GM12875 (cell line): ENCODE measurements around the gene PACS1.

Experiments
- H3K4me3 ChIP-seq: one replicate; pipeline ENCODE4 v1.5.1; 2011; ENCODE audit warnings: low read depth, low read length, control low read depth
- TF ChIP-seq, protein P1 (sequence below): IDR thresholded peaks from 2 replicates; pipeline ENCODE4 v1.5.1; 2011; ENCODE audit warnings: low read depth, mild to moderate bottlenecking, control low read depth, inconsistent platforms, low read length, moderate library complexity, borderline replicate concordance; ENCODE audit not compliant: insufficient read depth

PACS1 gene

DNA sequence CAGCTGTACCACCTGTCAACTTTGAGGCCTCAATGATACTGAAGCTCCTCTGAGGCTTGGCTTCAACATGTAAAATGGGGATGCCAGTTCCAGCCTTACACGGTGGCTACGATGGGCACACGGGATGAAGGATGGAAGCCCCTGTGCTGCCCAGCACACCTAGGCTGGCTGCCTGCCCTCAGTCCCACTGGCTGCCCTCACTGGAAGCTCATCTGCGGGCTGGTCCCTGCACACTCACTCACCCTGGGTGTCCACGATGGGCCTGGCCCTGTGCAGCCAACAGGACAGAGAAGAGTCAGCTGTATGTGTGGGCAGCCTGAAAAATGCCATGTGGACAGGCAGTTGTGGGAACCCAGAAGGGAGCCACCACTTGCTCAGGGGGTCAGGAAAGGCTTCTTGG is 216.6 kb downstream of the PACS1 start:
- no peak overlapping the region for H3K4me3 ChIP-seq
- TF ChIP-seq, protein P1, sequence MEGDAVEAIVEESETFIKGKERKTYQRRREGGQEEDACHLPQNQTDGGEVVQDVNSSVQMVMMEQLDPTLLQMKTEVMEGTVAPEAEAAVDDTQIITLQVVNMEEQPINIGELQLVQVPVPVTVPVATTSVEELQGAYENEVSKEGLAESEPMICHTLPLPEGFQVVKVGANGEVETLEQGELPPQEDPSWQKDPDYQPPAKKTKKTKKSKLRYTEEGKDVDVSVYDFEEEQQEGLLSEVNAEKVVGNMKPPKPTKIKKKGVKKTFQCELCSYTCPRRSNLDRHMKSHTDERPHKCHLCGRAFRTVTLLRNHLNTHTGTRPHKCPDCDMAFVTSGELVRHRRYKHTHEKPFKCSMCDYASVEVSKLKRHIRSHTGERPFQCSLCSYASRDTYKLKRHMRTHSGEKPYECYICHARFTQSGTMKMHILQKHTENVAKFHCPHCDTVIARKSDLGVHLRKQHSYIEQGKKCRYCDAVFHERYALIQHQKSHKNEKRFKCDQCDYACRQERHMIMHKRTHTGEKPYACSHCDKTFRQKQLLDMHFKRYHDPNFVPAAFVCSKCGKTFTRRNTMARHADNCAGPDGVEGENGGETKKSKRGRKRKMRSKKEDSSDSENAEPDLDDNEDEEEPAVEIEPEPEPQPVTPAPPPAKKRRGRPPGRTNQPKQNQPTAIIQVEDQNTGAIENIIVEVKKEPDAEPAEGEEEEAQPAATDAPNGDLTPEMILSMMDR: no peak

DNA sequence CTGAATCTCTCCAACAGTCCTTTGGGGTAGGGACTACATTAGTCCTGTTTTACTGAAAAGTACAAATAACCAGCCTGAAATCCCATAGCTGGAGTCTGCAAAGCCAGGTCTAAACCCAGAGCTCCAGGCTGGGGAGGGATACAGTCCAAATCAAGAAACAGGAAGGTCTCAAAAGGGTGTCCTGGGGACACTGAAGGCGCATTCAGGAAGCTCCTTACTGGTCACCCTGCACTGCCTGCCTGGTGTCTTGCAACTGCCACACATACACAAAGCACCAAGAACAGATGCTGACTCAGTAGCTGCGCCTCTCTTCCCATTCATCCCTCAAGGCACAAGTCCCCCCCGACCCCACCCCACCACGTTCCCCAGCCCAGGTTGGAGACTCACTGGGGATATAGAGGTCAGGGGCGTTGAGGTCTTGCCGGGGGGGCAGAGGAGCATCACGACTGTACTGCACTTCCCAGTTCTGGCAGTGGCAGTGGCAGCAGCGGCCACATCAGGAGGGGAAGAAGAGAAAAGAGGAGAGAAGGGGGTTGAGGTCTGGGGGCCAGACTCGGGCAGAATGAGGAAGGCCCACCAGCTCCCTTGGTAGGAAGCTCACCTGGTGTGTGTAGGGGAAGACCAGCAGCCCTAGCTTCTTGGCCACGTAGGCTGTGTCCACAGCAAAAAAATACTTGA is 217.3 kb downstream of the PACS1 start:
- TF ChIP-seq, protein P1: no peak

DNA sequence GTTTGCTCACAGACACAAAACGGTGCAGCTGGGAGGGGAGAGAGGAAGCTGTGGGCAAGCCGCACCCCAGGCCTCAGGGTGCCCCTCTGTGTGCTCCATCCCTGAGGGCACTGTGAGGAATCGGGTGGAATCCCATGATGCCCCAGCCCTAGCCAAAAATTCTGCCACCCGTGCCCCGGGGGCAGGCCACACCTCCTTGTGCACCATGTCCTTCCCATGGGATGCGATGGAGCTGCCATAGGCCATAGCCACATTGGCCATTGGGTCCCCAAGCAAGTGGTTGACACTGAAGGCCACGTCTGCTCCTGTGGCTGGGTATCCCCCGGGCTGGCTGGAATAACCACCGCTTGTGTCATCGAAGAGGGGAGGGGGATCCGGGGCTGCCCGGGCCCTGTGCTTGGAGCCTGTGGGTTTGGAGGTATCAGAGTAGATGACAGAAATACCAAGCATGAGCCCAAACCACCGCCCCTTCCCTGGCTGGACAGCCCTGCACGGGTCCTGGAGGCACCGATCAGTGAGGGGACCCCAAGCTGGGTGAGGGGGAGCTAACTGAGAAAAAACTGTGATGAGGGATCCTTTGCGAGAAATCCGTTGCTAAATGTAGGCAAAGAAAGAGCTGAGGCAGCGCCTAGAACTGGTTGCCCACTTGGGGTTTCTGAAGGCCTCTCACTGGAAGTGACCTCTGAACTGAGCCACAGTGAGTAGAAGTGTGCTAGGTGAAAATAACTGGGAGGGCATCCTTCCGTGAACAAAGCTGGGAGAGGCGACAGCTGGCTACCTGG is 218.0 kb downstream of the PACS1 start:
- peak overlapping the region; percentile 81 for H3K4me3 ChIP-seq
- TF ChIP-seq, protein P1: no peak

More for the DNA sequence above, 217.3 kb downstream of the PACS1 start:
- H3K4me3 ChIP-seq: no peak overlapping the region

DNA sequence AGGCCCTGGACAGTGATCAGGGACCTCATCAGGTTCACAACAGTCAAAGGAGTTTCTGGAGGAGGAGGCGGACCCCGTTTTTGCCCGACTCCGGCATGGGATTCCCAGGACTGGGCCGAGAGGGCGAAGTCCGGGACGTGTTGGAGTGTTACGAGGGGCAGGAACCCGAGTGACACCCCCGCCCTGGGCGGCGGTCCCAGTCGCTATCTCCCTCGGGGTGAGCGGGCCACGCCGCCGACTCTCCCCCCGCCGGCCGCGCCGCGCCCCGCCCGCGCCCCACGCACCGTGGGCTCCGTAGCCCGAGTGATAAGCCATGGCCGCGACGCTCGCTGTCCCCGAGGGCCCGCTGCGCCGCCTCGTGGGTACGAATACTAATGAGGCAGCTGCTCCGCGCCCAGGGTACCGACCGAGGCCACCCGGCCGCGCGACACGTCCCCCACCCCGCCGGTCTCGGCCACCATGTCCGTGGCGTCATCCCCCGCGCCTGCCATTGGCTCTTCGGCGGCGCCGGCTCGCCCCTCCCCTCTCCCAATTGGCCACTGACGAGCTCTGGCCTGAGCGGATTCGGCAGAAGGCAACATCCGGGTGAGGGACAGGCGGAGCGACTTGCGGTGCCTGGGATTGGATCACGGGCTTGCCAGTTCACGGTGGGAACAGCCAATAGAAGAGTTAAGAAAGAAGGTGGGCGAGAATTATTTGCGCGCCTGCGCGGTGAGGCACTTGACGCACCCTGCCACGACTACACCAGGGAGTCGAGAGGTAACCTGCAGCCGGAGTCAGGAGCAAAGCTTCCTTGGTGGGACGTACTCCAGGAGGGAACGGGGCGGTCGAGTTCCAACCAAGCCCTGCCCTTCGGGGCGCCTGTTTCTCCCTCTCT is 218.8 kb downstream of the PACS1 start, which contains the start of gene YIF1A:
Gene YIF1A, minus strand, starts transcription at position 473 of the 877 bp plus-strand sequence. Its CDS starts 158 bp downstream, at position 315.
- TF ChIP-seq, protein P1: no peak
- H3K4me3 ChIP-seq: peak within 1 kb of the TSS; percentile 81

DNA sequence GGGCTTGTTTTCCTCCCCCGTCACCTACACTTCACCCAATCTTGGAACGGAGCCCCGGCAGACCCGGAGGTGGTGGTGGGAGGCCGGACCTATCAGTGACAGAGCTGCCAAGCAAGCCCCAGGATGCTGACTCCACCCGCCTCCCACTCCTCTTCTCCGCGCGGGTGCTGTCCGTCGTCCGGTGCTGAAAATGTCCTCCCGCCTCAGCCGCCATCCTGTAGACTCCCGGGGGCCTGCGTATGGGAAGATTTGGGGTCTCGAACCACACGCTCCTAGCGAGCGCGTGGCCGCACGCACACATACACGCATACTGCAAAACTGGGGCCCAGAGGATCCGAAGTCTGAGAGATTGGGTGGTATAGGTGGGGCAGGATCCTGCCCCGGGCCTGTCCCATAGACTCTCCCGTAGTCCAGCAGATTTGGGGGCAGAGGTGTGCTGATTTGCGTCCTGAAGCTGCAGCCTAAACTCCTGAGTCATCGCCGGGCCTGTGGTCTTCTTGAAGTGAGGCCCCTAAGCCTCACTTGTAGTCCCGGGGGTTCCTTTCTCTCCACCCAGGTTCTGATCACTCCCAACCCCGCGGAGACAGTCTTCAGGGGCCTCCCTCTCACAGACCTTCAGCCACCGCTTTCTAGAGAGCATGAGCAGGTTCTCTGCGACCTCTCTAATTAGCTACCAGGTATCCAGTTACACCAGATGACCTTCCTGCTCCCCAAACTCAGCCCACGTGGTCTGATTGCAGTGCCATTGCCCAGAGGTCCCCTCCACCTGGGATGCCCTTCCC is 219.7 kb downstream of the PACS1 start:
- peak overlapping the region; percentile 70 for H3K4me3 ChIP-seq
- TF ChIP-seq, protein P1: no peak

DNA sequence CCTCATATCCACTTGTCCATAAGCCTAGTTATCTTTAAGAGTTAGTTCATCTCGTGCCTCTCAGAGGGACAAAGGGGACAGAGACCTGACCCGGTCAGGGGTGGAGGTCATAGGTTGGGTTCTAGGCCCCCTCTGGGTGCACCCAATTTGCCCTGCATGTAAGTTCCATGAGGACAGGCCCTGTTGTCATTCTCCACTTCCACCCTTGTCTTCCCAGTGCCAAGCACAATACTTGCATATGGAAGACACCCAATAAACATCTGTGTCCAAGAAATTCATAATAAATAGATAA is 220.2 kb downstream of the PACS1 start:
- H3K4me3 ChIP-seq: no peak overlapping the region

More for the DNA sequence above, 220.2 kb downstream of the PACS1 start:
- TF ChIP-seq, protein P1: no peak
